NCI-H524 treated with DMSO at 0.1 percent for 48 hours (cell line): ENCODE results near the gene IRF7.

Source experiments
- DNase-seq: peaks from one replicate; lab custom pipeline; 2025; lab: John Stamatoyannopoulos, UW

Gene IRF7

DNA sequence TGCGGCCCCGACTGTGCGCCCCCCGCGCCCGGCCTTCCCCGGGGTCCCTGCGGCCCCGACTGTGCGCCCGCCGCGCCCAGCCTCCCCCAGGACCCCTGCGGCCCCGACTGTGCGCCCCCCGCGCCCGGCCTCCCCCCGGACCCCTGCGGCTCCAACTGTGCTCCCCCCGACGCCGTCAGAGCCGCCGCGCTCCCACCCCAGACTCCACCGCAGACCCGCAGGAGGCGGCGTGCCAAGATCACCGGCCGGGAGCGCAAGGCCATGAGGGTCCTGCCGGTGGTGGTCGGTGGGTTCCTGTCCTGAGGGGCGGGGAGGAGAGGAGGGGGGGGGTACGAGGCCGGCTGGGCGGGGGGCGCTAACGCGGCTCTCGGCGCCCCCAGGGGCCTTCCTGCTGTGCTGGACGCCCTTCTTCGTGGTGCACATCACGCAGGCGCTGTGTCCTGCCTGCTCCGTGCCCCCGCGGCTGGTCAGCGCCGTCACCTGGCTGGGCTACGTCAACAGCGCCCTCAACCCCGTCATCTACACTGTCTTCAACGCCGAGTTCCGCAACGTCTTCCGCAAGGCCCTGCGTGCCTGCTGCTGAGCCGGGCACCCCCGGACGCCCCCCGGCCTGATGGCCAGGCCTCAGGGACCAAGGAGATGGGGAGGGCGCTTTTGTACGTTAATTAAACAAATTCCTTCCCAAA is 24.4 kb upstream of the IRF7 start:
- DNase-seq = no peak

- DNase-seq = no peak
These were observed 23.7 kb upstream of the IRF7 start for GRCh38 chr11:639332-639955.

DNA sequence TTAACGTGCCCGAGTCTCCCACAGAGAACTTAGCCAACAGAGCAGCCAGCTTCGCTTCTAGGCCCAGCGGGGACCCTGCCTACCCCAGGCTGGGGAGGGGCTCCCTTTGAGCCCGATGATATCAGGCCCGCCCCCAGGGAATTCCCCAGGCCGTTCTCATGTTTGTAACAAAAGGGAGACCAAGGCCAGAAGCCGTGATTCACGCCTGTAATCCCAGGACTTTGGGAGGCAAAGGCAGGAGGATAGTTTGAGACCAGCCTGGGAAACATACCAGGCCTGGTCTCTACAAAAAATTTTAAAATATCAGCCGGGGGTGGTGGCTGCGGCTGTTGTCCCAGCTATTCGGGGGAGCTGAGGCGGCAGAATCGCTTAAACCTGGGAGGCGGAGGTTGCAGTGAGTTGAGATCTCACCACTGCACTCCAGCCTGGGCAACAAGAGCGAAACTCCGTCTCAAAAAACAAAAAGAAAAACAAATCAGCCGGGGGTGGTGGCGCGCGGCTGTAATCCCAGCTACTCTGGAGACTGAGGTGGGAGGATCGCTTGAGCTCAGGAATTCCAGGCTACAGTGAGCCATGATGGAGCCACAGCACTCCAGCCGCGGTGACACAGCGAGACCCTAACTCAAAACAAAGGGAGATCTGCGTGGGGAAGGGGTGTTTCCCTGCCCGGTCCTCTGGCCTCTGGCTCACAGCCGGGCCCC is 23.0 kb upstream of the IRF7 start:
- no peak for DNase-seq

DNA sequence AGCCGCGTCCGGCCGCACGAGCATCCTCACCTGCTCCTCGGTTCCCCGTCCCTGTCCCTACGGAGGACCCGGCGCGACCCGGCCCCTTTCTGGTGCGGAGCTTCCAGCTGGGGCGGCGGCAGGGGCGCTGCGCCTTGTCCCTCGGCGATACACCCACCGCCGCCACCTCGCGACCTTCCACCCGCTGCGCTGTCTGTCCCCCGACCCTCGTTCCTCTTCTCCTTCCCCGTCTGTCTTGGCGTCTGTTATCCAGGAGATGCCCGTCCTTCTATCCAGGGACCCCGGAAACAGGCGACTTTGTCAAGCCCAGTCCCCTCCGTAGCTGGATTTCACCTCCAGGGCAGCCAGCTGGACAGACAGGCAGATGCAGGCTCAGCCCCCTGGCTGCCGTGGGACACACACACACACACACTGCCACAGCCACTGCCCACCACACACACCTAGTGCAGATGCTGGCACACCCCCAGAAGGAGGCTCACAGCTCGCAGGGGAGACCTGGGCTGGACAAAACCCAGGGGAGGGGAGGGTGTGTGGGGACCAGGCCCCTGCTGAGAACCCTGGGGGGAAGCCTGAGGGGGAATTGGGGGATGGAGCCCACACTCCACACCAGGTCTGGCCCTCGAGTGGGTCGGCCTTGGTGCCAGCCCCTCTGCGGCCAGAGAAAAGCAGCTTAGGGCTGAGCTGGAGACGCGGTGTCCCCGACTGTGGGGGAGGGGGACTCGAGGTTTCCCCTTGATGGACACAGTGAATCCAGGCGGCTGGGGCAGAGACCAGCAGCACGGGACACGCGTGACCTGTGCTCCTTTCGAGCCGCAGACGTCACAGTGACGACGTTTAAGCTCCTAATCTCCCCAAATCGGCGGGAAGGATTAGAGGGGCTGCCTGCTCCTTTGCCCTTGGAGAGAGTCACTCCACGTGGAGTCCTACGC is 22.1 kb upstream of the IRF7 start:
- no peak for DNase-seq

GRCh38 chr11:637333-637592 is 21.5 kb upstream of the IRF7 start:
- DNase-seq = no peak

- DNase-seq = no peak
These were observed 21.0 kb upstream of the IRF7 start, which contains the start of gene DRD4 for GRCh38 chr11:636511-637332. DRD4 (plus strand) TSS chr11:637269; CDS start chr11:637305, 36 bp downstream.

DNA sequence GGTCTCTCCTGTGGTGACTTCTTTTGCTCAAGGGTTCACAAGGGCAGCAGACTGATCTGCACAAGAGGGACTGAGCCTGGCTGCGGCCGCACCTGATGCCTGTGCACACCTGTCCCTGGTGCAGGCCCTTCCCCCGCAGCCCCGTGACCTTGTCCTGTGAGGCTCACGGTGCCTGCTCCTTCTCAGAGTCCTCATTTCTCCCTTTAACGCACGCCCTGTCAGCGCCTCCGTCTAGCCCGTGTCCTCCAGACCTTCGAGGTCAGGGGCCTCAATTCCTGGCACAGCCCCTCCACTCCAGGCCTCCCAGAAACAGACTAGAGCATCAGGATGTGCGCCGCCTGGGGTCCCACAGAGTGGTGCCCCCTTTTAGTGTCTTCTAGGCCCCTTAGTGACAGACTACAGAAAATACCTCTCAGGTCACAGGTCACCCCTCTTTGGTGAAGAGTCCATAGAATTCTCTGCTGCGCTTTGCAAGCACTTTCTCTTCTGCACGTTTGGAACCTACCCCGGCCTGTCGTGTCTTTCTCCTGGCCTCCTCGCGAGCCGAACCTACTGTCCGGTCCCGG is 20.3 kb upstream of the IRF7 start:
- no peak for DNase-seq

- DNase-seq = no peak
These were observed 15.1 kb upstream of the IRF7 start for GRCh38 chr11:630871-631270.

DNA sequence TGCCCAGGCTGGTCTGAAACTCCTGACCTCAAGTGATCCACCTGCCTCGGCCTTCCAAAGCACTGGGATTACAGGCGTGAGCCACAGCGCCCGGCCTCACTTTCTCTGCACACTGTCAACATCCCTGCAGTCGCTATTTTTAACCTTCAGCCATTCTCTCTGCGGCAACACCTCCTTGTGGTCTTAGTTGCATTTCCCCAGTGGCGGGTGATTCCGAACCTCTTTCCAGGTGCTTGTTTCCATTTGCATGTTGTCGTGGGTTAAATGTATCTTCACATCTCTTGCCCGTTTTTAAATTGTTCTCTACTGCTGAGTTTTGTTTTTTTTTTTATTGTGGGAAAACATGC is 13.5 kb upstream of the IRF7 start:
- no peak for DNase-seq

DNA sequence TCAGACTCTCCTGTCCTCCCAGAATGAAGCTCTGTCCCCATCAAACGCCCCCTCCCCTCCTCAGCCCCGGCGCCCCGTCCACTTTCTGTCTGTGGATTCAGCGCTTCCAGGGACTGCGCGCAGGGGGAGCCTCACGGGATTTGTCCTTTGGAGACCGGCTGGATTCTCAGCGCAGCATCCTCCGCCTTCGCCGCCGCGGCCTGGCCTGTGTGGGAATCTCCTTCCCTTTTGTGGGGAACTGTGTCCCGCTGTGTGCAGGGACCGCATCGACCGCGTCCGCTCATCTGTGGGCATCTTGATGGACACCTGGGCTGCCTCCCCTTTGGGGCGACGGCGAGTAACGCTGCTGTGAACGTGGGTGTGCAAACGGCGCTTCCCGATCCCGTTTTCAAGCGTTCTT is 12.3 kb upstream of the IRF7 start:
- no peak for DNase-seq

GRCh38 chr11:627308-627576 is 11.5 kb upstream of the IRF7 start:
- no peak for DNase-seq

- no peak for DNase-seq
These were observed 10.9 kb upstream of the IRF7 start, which contains the start of gene SCT for GRCh38 chr11:626475-627307. SCT (minus strand) TSS chr11:627181; CDS start chr11:627143, 38 bp downstream.

GRCh38 chr11:625636-626268 is 10.0 kb upstream of the IRF7 start:
- no peak for DNase-seq

- DNase-seq = no peak
These were observed 9.2 kb upstream of the IRF7 start, which contains the start of gene CDHR5 for GRCh38 chr11:624705-625635. CDHR5 (minus strand) TSS chr11:624955; CDS start chr11:624902, 53 bp downstream.

GRCh38 chr11:623999-624704 is 8.4 kb upstream of the IRF7 start:
- no peak for DNase-seq

- DNase-seq = no peak
These were observed 7.7 kb upstream of the IRF7 start for GRCh38 chr11:623349-623869.

- no peak for DNase-seq
These were observed 6.1 kb upstream of the IRF7 start for GRCh38 chr11:621838-622237.
